ENCODE data around the gene CLCN2. TPM values are rescaled to one million over a fixed set of nuclear protein-coding genes. Genes with fewer than 3 reads are reported as not detected.

Gene CLCN2
- total RNA-seq, 1 experiment from 2014 or later = 22.9 TPM

DNA sequence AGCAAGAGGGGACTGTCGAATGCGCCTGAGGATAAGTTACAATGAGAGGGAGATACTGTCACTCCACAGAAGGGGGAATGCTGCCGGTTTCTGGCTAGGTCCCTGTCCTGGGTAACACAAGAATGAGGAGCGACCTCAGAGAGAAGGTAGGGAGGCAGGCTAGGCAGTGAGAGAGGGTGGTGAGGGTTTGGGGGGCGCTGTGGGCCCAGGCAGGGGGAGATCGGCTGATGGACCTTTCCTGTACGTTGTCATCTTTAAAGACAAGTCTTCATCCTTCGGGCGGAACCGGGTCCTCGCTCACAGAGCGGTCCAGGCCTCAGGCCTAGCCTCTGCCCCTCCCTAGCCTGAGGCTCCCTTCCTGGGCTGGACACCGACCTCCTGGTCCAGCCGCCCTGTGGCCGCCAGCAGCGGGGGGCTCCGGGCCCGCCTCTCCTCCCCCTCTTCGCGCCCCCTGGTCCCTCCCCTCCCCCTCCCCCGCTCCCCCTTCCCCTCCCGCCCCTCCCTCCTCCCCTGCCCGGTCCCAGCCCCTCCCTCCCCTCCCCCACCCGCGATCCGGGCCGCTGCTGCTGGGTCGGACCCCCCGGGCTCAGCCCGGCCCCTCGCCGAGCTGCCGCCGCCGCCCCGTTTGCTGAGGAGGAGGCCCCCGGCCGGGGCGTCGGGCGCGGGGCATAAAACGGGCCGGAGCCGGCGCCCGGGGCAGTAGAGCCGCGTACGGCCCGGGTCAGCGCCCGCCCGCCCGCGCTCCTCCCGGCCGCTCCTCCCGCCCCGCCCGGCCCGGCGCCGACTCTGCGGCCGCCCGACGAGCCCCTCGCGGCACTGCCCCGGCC is 18.2 kb upstream of the CLCN2 start, which contains the start of gene CHRD:
Gene CHRD (plus strand): TSS at position 697 of the 827 bp plus-strand sequence. CDS start 265 bp downstream, outside the sequence.
- TF ChIP-seq, protein P1, sequence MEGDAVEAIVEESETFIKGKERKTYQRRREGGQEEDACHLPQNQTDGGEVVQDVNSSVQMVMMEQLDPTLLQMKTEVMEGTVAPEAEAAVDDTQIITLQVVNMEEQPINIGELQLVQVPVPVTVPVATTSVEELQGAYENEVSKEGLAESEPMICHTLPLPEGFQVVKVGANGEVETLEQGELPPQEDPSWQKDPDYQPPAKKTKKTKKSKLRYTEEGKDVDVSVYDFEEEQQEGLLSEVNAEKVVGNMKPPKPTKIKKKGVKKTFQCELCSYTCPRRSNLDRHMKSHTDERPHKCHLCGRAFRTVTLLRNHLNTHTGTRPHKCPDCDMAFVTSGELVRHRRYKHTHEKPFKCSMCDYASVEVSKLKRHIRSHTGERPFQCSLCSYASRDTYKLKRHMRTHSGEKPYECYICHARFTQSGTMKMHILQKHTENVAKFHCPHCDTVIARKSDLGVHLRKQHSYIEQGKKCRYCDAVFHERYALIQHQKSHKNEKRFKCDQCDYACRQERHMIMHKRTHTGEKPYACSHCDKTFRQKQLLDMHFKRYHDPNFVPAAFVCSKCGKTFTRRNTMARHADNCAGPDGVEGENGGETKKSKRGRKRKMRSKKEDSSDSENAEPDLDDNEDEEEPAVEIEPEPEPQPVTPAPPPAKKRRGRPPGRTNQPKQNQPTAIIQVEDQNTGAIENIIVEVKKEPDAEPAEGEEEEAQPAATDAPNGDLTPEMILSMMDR (IDR thresholded peaks at IDR 0.05; ENCODE audit: unreplicated experiment) = no peak
- H3K9me3 Mint-ChIP-seq (ENCODE audit: low read depth, unreplicated experiment) = no peaks in the 10 kb centered on the region
- no peaks in the 10 kb centered on the region for H3K4me1 Mint-ChIP-seq (ENCODE audit: low read depth, unreplicated experiment)
- H3K27me3 Mint-ChIP-seq (ENCODE audit: unreplicated experiment) = peaks cover 94% of the 10 kb centered on the region
- no peak within 1 kb of the TSS for H3K27ac Mint-ChIP-seq (ENCODE audit: unreplicated experiment)
- no TSS peak for BruUV-seq (replicated peaks)
- DNase-seq = no peak
- peak within 1 kb of the TSS; percentile 52 for H3K4me3 Mint-ChIP-seq (ENCODE audit: low read depth, unreplicated experiment)
- CTCF ChIA-PET = no interaction called here
- intact Hi-C loops (cut with micrococcal nuclease; ENCODE audit: unreplicated experiment) = loop anchor here (10.0 kb wide), 1 partner anchor 135 kb away; no protein-coding TSS in a partner anchor
- no peaks in the 10 kb centered on the region for H3K36me3 Mint-ChIP-seq (ENCODE audit: insufficient read depth, unreplicated experiment)

DNA sequence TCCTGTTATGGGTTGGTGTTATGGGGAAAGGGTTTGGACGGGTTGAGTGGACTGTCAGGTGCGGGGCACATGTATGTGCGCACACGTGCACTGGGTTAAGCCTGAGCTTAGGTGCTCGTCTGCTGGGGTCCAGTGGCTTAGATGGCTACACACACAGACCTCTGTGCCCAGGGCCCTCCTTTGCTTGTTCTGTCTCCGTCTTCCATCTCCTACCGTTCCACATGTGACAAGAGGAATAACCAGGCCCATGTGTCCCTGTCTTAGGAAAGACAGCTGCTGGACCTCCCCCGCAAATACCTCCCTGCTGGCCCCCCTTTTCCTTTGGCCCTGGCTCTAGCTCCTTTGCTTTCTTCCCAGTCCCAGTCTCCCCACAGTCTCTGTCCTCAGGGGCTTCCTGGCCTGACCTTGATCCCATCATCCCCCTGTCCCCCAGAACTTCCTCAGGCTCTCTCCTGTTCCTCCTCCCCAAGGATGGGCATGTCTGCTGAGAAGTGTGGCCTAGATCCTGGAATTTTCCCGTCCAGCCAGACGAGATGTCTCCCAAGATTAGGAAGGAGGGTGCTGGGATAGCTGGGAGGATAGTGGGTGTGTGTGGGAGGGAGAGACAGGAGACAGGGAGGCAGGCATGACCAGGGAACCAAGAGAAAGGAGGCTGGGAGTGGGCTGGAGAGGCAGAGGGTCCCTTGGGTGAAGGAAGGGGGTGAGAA is 17.4 kb upstream of the CLCN2 start:
- no peak overlapping the region for H3K27ac Mint-ChIP-seq (ENCODE audit: unreplicated experiment)
- DNase-seq = no peak
- H3K36me3 Mint-ChIP-seq (ENCODE audit: insufficient read depth, unreplicated experiment) = no peaks in the 10 kb centered on the region
- TF ChIP-seq, protein P1 (IDR thresholded peaks at IDR 0.05; ENCODE audit: unreplicated experiment) = no peak
- peaks cover 94% of the 10 kb centered on the region for H3K27me3 Mint-ChIP-seq (ENCODE audit: unreplicated experiment)
- intact Hi-C loops (cut with micrococcal nuclease; ENCODE audit: unreplicated experiment) = loop anchor here (10.0 kb wide), 1 partner anchor 136 kb away; no protein-coding TSS in a partner anchor
- no peaks in the 10 kb centered on the region for H3K4me1 Mint-ChIP-seq (ENCODE audit: low read depth, unreplicated experiment)
- no TSS peak for BruUV-seq (replicated peaks)
- H3K4me3 Mint-ChIP-seq (ENCODE audit: low read depth, unreplicated experiment) = peak overlapping the region; percentile 52
- CTCF ChIA-PET = no interaction called here
- no peaks in the 10 kb centered on the region for H3K9me3 Mint-ChIP-seq (ENCODE audit: low read depth, unreplicated experiment)

DNA sequence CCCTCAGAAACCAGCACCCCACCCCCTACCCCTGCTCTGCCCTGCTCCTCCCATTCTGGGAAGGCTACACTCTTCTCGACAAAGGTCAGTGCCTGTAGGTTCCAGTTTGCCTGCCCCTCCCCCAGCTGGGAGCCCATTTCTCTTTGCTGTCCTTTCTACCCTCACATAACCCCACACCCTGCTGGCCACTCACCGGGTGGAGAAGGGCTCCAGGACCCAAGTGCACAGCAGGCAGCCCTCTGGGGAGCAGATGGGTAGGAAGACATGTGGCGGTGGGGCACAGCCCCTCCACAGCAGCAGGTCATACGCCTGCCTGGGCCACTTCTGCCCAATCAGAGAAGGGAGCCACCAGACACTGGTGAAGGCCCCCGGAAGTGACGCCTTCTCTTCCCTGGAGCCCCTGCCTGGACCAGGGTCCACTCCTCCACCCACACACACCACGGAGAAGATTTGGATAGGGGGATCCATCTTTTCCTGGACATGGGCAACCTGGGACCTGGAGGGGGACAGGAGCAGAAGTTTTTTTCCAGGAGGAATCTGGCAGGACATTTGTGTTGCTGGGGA is 16.6 kb upstream of the CLCN2 start, which contains the start of gene THPO:
Gene THPO (minus strand): TSS at position 326 of the 564 bp plus-strand sequence. CDS start 1,948 bp downstream, outside the sequence.
- CTCF ChIA-PET = interaction anchor here (0.5 kb wide), 1 partner anchor 504 kb away, joined by 4 read pairs; no protein-coding TSS in a partner anchor
- no peak within 1 kb of the TSS for H3K27ac Mint-ChIP-seq (ENCODE audit: unreplicated experiment)

More for the DNA sequence above, 16.6 kb upstream of the CLCN2 start, which contains the start of gene THPO:
- Mint-ChIP-seq H3K4me1 (ENCODE audit: low read depth, unreplicated experiment) (no peaks in the 10 kb centered on the region), H3K36me3 (ENCODE audit: insufficient read depth, unreplicated experiment) (no peaks in the 10 kb centered on the region), H3K4me3 (ENCODE audit: low read depth, unreplicated experiment) (peak within 1 kb of the TSS; percentile 52), H3K27me3 (ENCODE audit: unreplicated experiment) (peaks cover 94% of the 10 kb centered on the region), H3K9me3 (ENCODE audit: low read depth, unreplicated experiment) (no peaks in the 10 kb centered on the region)
- intact Hi-C loops (cut with micrococcal nuclease; ENCODE audit: unreplicated experiment) = loop anchor here (10.0 kb wide), 1 partner anchor 137 kb away; no protein-coding TSS in a partner anchor
- DNase-seq = no peak
- BruUV-seq (replicated peaks) = no TSS peak
- TF ChIP-seq, protein P1 (IDR thresholded peaks at IDR 0.05; ENCODE audit: unreplicated experiment) = no peak

Data from Calu3 (cell line).